SK-N-SH (cell line): Measurements from ENCODE around the gene SLC17A2. TPM values are rescaled to one million over a fixed set of nuclear protein-coding genes. Genes with fewer than 3 reads are reported as not detected.
A peak's percentile ranks its signal among the peaks of the same experiment; 100 is the strongest.

Source experiments
- CTCF ChIA-PET: fragments of 300-600, 350-600 bp; formaldehyde crosslinking; extraction: SDS; loops from one replicate; lab custom pipeline; 2021; lab: Yijun Ruan, JAX
- POLR2A ChIA-PET: fragments of 350-600 bp; sonication (Branson Sonifier 250); formaldehyde crosslinking; extraction: SDS; loops from one replicate; lab custom pipeline; 2020; ENCODE audit warnings: antibody characterized with exemption, inconsistent platforms; lab: Yijun Ruan, JAX
- DNase-seq: peaks from one replicate; pipeline ENCODE4 v3.0.0; 2012
- H2AFZ ChIP-seq: fragments of 200-600 bp; sonication (generic); 2 replicates; pipeline ENCODE4 v1.8.1; 2016; ENCODE audit warnings: antibody characterized with exemption, mild to moderate bottlenecking, low read depth
- H3F3A ChIP-seq: fragments of 200-600 bp; sonication (generic); replicated peaks from 2 replicates; pipeline ENCODE3; 2016; ENCODE audit warnings: antibody characterized with exemption, mild to moderate bottlenecking; ENCODE audit not compliant: insufficient read depth
- H3K27ac ChIP-seq, 2 experiments: fragments of 200-500 bp in 1 of 2; fragments of 200-600 bp in 1 of 2; sonication (Bioruptor generic) in 1 of 2; sonication (generic), shearing (Covaris generic) in 1 of 2; 2 replicates each; pipeline versions ENCODE4 v1.5.1 to v1.6.1; 2014 to 2016; ENCODE audit warnings: low read depth in 2 of 2, inconsistent platforms in 1 of 2, low read length in 1 of 2, mild to moderate bottlenecking in 1 of 2, mixed read lengths in 1 of 2
- H3K27me3 ChIP-seq: fragments of 200-600 bp; sonication (generic), shearing (Covaris generic); 2 replicates; pipeline ENCODE4 v1.6.1; 2016; ENCODE audit warnings: mixed run types; ENCODE audit not compliant: insufficient read depth
- H3K36me3 ChIP-seq, 2 experiments: fragments of 200-500 bp in 1 of 2; fragments of 200-600 bp in 1 of 2; sonication (Bioruptor generic) in 1 of 2; sonication (generic) in 1 of 2; replicated peaks in 1 of 2; 2 replicates each; pipeline versions ENCODE3 to v1.5.1; 2014 to 2016; ENCODE audit warnings: low read length in 1 of 2, mild to moderate bottlenecking in 1 of 2; ENCODE audit not compliant: insufficient read depth in 2 of 2, control insufficient read depth in 1 of 2
- H3K4me1 ChIP-seq, 2 experiments: fragments of 200-500 bp in 1 of 2; fragments of 200-600 bp in 1 of 2; sonication (Bioruptor generic) in 1 of 2; sonication (generic), shearing (Covaris generic) in 1 of 2; 2 replicates each; pipeline versions ENCODE4 v1.5.1 to v1.6.1; 2014 to 2016; ENCODE audit warnings: low read depth in 1 of 2, low read length in 1 of 2, mixed run types in 1 of 2; ENCODE audit not compliant: insufficient read depth in 2 of 2, control insufficient read depth in 1 of 2
- H3K4me2 ChIP-seq: fragments of 200-600 bp; sonication (generic), shearing (Covaris generic); 2 replicates; pipeline ENCODE4 v1.6.1; 2017; ENCODE audit warnings: mixed run types
- H3K4me3 ChIP-seq, 2 experiments: fragments of 200-500 bp in 1 of 2; fragments of 200-600 bp in 1 of 2; sonication (Bioruptor generic) in 1 of 2; sonication (generic), shearing (Covaris generic) in 1 of 2; 2 replicates each; pipeline versions ENCODE4 v1.5.1 to v1.8.1; 2014 to 2016; ENCODE audit warnings: low read depth in 2 of 2, inconsistent platforms in 1 of 2, low read length in 1 of 2, mild to moderate bottlenecking in 1 of 2, mixed read lengths in 1 of 2, moderate library complexity in 1 of 2
- H3K79me2 ChIP-seq: fragments of 200-600 bp; sonication (generic); 2 replicates; pipeline ENCODE4 v1.8.1; 2017; ENCODE audit warnings: mild to moderate bottlenecking; ENCODE audit not compliant: insufficient read depth
- H3K9ac ChIP-seq: fragments of 200-600 bp; sonication (generic); 2 replicates; pipeline ENCODE4 v1.6.1; 2017; ENCODE audit warnings: mixed run types
- H3K9me2 ChIP-seq: fragments of 200-600 bp; sonication (generic); 2 replicates; pipeline ENCODE4 v1.6.1; 2017; ENCODE audit warnings: mixed run types
- H3K9me3 ChIP-seq: fragments of 200-600 bp; sonication (generic); 2 replicates; pipeline ENCODE4 v1.6.1; 2017; ENCODE audit warnings: mixed run types, mild to moderate bottlenecking, moderate library complexity
- H4K20me1 ChIP-seq: fragments of 200-600 bp; sonication (generic); 2 replicates; pipeline ENCODE4 v1.6.1; 2017; ENCODE audit warnings: mild to moderate bottlenecking, mixed run types; ENCODE audit not compliant: insufficient read depth
- CTCF ChIP-seq: fragments of 200-600 bp; sonication (generic); IDR thresholded peaks from 2 replicates; pipeline ENCODE4 v1.6.1; 2017; ENCODE audit warnings: antibody characterized with exemption, mild to moderate bottlenecking, moderate library complexity
- FOSL2 ChIP-seq: IDR thresholded peaks from 2 replicates; pipeline ENCODE4 v1.4.0; 2012; ENCODE audit warnings: low read depth, mild to moderate bottlenecking, moderate library complexity, borderline replicate concordance
- FOXJ3 ChIP-seq: sonication (generic); formaldehyde crosslinking; IDR thresholded peaks from 2 replicates; pipeline ENCODE4 v1.5.1; 2020; ENCODE audit warnings: mild to moderate bottlenecking, missing genetic modification reagents
- FOXM1 ChIP-seq: IDR thresholded peaks from 2 replicates; pipeline ENCODE4 v1.4.0; 2012; ENCODE audit warnings: low read depth, mild to moderate bottlenecking
- MAX ChIP-seq: IDR thresholded peaks from 2 replicates; pipeline ENCODE4 v1.4.0; 2012; ENCODE audit warnings: low read depth
- RAD21 ChIP-seq: IDR thresholded peaks from 2 replicates; pipeline ENCODE4 v1.6.1; 2012; ENCODE audit warnings: mild to moderate bottlenecking, low read length
- RXRA ChIP-seq: IDR thresholded peaks from 2 replicates; pipeline ENCODE4 v1.4.0; 2012; ENCODE audit warnings: low read depth, mild to moderate bottlenecking, borderline replicate concordance
- TCF12 ChIP-seq: IDR thresholded peaks from 2 replicates; pipeline ENCODE4 v1.4.0; 2012
- USF1 ChIP-seq: IDR thresholded peaks from 2 replicates; pipeline ENCODE4 v1.4.0; 2012; ENCODE audit warnings: low read depth, borderline replicate concordance
- YY1 ChIP-seq: IDR thresholded peaks from 2 replicates; pipeline ENCODE4 v1.4.0; 2012; ENCODE audit warnings: low read depth, mild to moderate bottlenecking
- WGBS: methylation state at CpG from one replicate; pipeline ENCODE4 v1.1.6; 2017; ENCODE audit warnings: low lambda C conversion rate; 5-methylcytosine and 5-hydroxymethylcytosine counted together
- polyA plus RNA-seq, 3 experiments: library from polyadenylated mRNA; depleted of rRNA; stranded (reverse); fragments of >200 nt; gene quantifications; 2 replicates each; pipeline ENCODE4 v1.2.3, GENCODE V29; 2012

Gene SLC17A2
- polyA plus RNA-seq, 1 of the 3 experiments (the other 2 are of a cell fraction) = not detected

- TF ChIP-seq TCF12 (no peak), RAD21 (peak; percentile 95), FOXM1 (no peak), FOXJ3 (CRISPR knock-in tag) (no peak), CTCF (peak; percentile 57)
Observed at GRCh38 chr6:25889877-25890853, 40.3 kb downstream of the SLC17A2 start (continued).

- no peak overlapping the region for H3K27ac ChIP-seq
- no peaks in the 10 kb centered on the region for H3K27me3 ChIP-seq
- ChIA-PET CTCF (interaction anchor here (0.8 to 3.8 kb wide), 2 partner anchors 169 to 609 kb away, joined by 3 to 19 read pairs; partner anchors contain the start of gene CARMIL1), POLR2A (no interaction called here)
- 59% methylated on average over 2 of the region's 2 CpGs for WGBS
- no peaks in the 10 kb centered on the region for H3K4me1 ChIP-seq
- H3K79me2 ChIP-seq = no peaks in the 10 kb centered on the region
- no peaks in the 10 kb centered on the region for H4K20me1 ChIP-seq
- no peaks in the 10 kb centered on the region for H3K9me3 ChIP-seq
- H3K4me3 ChIP-seq = no peak overlapping the region
- no peak overlapping the region for H3K4me2 ChIP-seq
- H3F3A ChIP-seq = no peaks in the 10 kb centered on the region
- no peak overlapping the region for H2AFZ ChIP-seq
- no peak overlapping the region for H3K9ac ChIP-seq
- no peak for TF ChIP-seq MAX
- TF ChIP-seq TCF12 = no peak
- TF ChIP-seq FOSL2 = no peak
- TF ChIP-seq YY1 = no peak
- no peak for TF ChIP-seq CTCF
- TF ChIP-seq FOXM1 = no peak
- TF ChIP-seq RXRA = no peak
- TF ChIP-seq USF1 = no peak
- TF ChIP-seq, all 33 proteins: peak for 0
- no peak for DNase-seq
- Histone ChIP-seq H3K36me3 (no peaks in the 10 kb centered on the region), H3K9me2 (no peaks in the 10 kb centered on the region)
Observed at GRCh38 chr6:25888626-25889025, 41.9 kb downstream of the SLC17A2 start.
